Measurements from ENCODE around the gene AGFG2. TPM values are rescaled to one million over a fixed set of nuclear protein-coding genes. Genes with fewer than 3 reads are reported as not detected.

AGFG2 gene
- total RNA-seq, 1 donor from 2014 or later: 26.6 TPM

DNA sequence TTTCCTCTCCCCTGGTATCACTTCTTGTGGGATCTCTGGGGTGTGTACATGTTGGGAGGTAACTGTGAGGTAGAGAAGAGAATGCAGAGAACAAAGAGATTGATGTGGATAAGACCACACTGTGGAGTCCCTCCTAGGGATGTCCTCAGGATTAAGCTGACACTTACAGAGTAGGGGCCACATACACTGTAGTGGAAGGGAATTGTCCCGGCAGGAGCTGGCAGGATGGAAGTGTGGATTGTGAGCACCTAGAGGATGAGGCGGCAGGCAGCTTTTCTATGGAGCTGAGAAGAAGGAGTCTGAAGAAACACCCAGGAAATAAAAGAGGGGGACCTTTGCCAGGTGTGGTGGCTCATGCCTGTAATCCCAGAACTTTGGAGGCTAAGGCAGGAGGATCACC lies 13.5 kb downstream of the AGFG2 start:
- TF ChIP-seq, protein P1, sequence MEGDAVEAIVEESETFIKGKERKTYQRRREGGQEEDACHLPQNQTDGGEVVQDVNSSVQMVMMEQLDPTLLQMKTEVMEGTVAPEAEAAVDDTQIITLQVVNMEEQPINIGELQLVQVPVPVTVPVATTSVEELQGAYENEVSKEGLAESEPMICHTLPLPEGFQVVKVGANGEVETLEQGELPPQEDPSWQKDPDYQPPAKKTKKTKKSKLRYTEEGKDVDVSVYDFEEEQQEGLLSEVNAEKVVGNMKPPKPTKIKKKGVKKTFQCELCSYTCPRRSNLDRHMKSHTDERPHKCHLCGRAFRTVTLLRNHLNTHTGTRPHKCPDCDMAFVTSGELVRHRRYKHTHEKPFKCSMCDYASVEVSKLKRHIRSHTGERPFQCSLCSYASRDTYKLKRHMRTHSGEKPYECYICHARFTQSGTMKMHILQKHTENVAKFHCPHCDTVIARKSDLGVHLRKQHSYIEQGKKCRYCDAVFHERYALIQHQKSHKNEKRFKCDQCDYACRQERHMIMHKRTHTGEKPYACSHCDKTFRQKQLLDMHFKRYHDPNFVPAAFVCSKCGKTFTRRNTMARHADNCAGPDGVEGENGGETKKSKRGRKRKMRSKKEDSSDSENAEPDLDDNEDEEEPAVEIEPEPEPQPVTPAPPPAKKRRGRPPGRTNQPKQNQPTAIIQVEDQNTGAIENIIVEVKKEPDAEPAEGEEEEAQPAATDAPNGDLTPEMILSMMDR (IDR thresholded peaks at IDR 0.05; ENCODE audit: borderline replicate concordance): no peak
- peaks cover 72% of the 10 kb centered on the region for H3K36me3 ChIP-seq
- DNase-seq: no peak
- peaks cover 16% of the 10 kb centered on the region for H3K4me1 ChIP-seq
- H3K4me3 ChIP-seq: no peak overlapping the region
- no peaks in the 10 kb centered on the region for H3K27me3 ChIP-seq (ENCODE audit: low read depth)
- no peaks in the 10 kb centered on the region for H3K9me3 ChIP-seq (replicated peaks)
- H3K27ac ChIP-seq (replicated peaks): no peak overlapping the region
- intact Hi-C loops (cut with micrococcal nuclease): no loop called here

DNA sequence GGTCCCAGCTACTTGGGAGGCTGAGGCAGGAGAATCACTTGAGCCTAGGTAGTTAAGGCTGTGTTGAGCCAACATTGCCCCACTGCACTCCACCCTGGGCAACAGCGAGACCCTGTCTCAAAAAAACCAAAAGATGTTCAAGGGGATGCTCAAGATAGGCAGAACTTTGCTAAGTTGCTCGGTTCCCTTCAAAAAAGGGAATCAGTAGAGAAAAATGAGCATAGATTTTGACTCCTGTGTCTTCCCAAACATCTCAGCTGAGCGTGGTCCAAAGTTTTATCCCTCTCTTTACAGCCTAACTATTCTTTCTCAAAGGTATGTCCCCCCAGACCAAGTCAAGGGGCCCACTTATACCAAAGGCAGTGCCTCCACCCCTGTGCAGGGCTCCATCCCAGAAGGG lies 14.0 kb downstream of the AGFG2 start:
- Histone ChIP-seq H3K27me3 (ENCODE audit: low read depth) (no peaks in the 10 kb centered on the region), H3K4me1 (peaks cover 11% of the 10 kb centered on the region), H3K9me3 (replicated peaks) (no peaks in the 10 kb centered on the region), H3K27ac (replicated peaks) (no peak overlapping the region), H3K36me3 (peaks cover 72% of the 10 kb centered on the region), H3K4me3 (no peak overlapping the region)
- intact Hi-C loops (cut with micrococcal nuclease): no loop called here
- TF ChIP-seq, protein P1 (IDR thresholded peaks at IDR 0.05; ENCODE audit: borderline replicate concordance): no peak
- DNase-seq: no peak

DNA sequence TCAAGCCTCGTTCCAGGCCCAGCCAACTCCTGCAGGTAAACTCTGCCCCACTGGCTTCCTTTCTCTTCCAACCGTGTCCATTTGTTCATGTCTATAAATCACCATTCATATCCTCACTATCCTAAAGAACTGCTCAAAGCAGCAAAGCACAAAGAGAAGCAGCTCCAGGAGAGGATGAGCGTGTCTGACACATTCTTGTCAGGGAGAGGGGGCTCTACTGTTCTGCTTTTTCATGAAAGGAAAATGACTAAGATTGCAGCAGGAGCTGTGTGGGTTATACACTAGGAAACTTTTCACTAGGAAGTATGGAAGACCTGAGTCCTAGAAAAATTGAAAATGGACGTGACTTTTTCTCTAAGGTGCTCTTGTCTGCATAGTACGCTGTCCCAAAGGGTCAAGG lies 16.7 kb downstream of the AGFG2 start:
- TF ChIP-seq, protein P1 (IDR thresholded peaks at IDR 0.05; ENCODE audit: borderline replicate concordance): no peak
- Histone ChIP-seq H3K4me1 (no peaks in the 10 kb centered on the region), H3K36me3 (peaks cover 62% of the 10 kb centered on the region), H3K27me3 (ENCODE audit: low read depth) (no peaks in the 10 kb centered on the region), H3K4me3 (no peak overlapping the region), H3K9me3 (replicated peaks) (no peaks in the 10 kb centered on the region), H3K27ac (replicated peaks) (no peak overlapping the region)
- intact Hi-C loops (cut with micrococcal nuclease): no loop called here
- no peak for DNase-seq

DNA sequence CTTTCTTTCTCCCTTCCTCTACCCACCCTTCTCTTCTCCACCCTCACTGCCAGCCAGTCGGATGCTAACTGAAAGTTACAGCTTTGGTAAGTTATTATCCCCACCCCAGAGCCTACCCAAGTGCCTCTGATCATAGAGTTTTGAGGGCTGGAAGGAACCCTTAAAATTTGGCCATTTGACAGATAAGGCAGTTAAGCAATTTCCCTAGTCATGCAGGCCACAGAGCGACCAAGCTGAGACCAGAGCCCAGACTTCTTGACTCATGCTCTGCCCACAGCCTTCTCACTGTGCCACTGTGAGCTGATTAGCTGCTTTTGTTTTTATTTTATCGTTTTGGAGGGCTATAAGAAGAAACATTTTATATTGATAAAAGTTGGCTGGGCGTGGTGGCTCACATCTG lies 17.5 kb downstream of the AGFG2 start:
- TF ChIP-seq, protein P1 (IDR thresholded peaks at IDR 0.05; ENCODE audit: borderline replicate concordance): no peak
- no peak overlapping the region for H3K4me3 ChIP-seq
- H3K9me3 ChIP-seq (replicated peaks): no peaks in the 10 kb centered on the region
- no peak for DNase-seq
- H3K36me3 ChIP-seq: peaks cover 54% of the 10 kb centered on the region
- no peak overlapping the region for H3K27ac ChIP-seq (replicated peaks)
- no peaks in the 10 kb centered on the region for H3K4me1 ChIP-seq
- H3K27me3 ChIP-seq (ENCODE audit: low read depth): no peaks in the 10 kb centered on the region
- intact Hi-C loops (cut with micrococcal nuclease): no loop called here

DNA sequence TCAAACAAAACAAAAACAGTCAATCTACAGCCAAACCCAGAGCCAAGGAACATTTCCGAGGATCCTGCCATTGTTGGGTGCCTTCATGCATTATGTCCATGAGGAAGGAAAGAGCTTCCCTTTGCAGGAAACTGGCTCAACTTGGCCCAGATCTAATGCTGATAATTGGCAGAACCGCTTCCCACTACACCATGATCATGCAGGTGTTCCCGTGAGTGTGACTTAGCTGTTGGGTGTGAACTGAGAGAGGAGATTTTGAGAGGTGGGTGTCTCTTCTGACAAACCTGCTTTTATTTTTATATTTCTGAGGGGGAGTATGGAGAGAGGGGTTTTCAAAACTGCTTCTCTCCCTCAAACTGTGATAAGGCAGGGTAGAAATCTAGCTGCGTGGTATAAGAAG lies 20.1 kb downstream of the AGFG2 start:
- H3K4me3 ChIP-seq: no peak overlapping the region
- H3K27ac ChIP-seq (replicated peaks): no peak overlapping the region
- H3K36me3 ChIP-seq: peaks cover 37% of the 10 kb centered on the region
- intact Hi-C loops (cut with micrococcal nuclease): no loop called here
- no peak for DNase-seq
- H3K9me3 ChIP-seq (replicated peaks): no peaks in the 10 kb centered on the region
- H3K27me3 ChIP-seq (ENCODE audit: low read depth): no peaks in the 10 kb centered on the region
- TF ChIP-seq, protein P1 (IDR thresholded peaks at IDR 0.05; ENCODE audit: borderline replicate concordance): no peak
- H3K4me1 ChIP-seq: no peaks in the 10 kb centered on the region
